ENCODE data around the gene MBD5. TPM values are rescaled to one million over a fixed set of nuclear protein-coding genes. Genes with fewer than 3 reads are reported as not detected.

Gene MBD5
- total RNA-seq, 1 experiment from 2014 or later: 33.7 TPM

GRCh38 chr2:148410899-148411298 is 390.0 kb downstream of the MBD5 start:
- TF ChIP-seq, protein P1, sequence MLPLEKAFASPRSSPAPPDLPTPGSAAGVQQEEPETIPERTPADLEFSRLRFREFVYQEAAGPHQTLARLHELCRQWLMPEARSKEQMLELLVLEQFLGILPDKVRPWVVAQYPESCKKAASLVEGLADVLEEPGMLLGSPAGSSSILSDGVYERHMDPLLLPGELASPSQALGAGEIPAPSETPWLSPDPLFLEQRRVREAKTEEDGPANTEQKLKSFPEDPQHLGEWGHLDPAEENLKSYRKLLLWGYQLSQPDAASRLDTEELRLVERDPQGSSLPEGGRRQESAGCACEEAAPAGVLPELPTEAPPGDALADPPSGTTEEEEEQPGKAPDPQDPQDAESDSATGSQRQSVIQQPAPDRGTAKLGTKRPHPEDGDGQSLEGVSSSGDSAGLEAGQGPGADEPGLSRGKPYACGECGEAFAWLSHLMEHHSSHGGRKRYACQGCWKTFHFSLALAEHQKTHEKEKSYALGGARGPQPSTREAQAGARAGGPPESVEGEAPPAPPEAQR (CRISPR knock-in tag; IDR thresholded peaks at IDR 0.05): no peak
- TF ChIP-seq FOXJ3 (CRISPR knock-in tag; IDR thresholded peaks at IDR 0.05; ENCODE audit: borderline replicate concordance): no peak
- TF ChIP-seq ELF4 (CRISPR knock-in tag; IDR thresholded peaks at IDR 0.05; ENCODE audit: low read depth): no peak
- no peak for TF ChIP-seq ZNF425 (CRISPR knock-in tag; conservative IDR thresholded peaks at IDR 0.05)
- no peak for TF ChIP-seq USF1 (CRISPR knock-in tag; IDR thresholded peaks at IDR 0.05)
- peak; percentile 93 for TF ChIP-seq GABPB1 (CRISPR knock-in tag; IDR thresholded peaks at IDR 0.05)
- TF ChIP-seq ZMAT4 (CRISPR knock-in tag; IDR thresholded peaks at IDR 0.05): no peak
- ChIA-PET POLR2A (no interaction called here), CTCF (no interaction called here)
- ATAC-seq (no peak), DNase-seq (ENCODE audit: low spot score) (no peak)
- H3K4me1 Mint-ChIP-seq: no peaks in the 10 kb centered on the region
- peaks cover 34% of the 10 kb centered on the region for H3K9me3 Mint-ChIP-seq
- peaks cover 16% of the 10 kb centered on the region for H3K36me3 Mint-ChIP-seq
- no peaks in the 10 kb centered on the region; the same call in 1 of the 2 replicates for H3K27me3 Mint-ChIP-seq (ENCODE audit: low read depth)
- H3K4me3 Mint-ChIP-seq: no peak overlapping the region
- no peak overlapping the region for H3K27ac Mint-ChIP-seq

- Mint-ChIP-seq H3K4me1 (no peaks in the 10 kb centered on the region), H3K27me3 (ENCODE audit: low read depth) (no peaks in the 10 kb centered on the region; the same call in 1 of the 2 replicates), H3K27ac (no peak overlapping the region), H3K9me3 (peaks cover 46% of the 10 kb centered on the region), H3K4me3 (no peak overlapping the region), H3K36me3 (peaks cover 16% of the 10 kb centered on the region)
- POLR2A ChIA-PET: no interaction called here
- DNase-seq (ENCODE audit: low spot score): no peak
- TF ChIP-seq CREM (CRISPR knock-in tag; IDR thresholded peaks at IDR 0.05) (no peak), KAT7 (CRISPR knock-in tag; IDR thresholded peaks at IDR 0.05; ENCODE audit: borderline replicate concordance) (no peak), AR (CRISPR knock-in tag; IDR thresholded peaks at IDR 0.05) (no peak), SMAD3 (CRISPR knock-in tag; IDR thresholded peaks at IDR 0.05; ENCODE audit: borderline replicate concordance) (no peak), ZNF232 (CRISPR knock-in tag; IDR thresholded peaks at IDR 0.05) (no peak), NR1H2 (CRISPR knock-in tag; IDR thresholded peaks at IDR 0.05) (no peak), PRDM15 (CRISPR knock-in tag; IDR thresholded peaks at IDR 0.05) (no peak), TEAD4 (CRISPR knock-in tag; IDR thresholded peaks at IDR 0.05) (no peak), PRRX2 (CRISPR knock-in tag; IDR thresholded peaks at IDR 0.05) (no peak), GRHL2 (CRISPR knock-in tag; IDR thresholded peaks at IDR 0.05; ENCODE audit: insufficient replicate concordance, severe bottlenecking) (no peak), HMGA2 (CRISPR knock-in tag; IDR thresholded peaks at IDR 0.05) (no peak)
- TF ChIP-seq, protein P1 (CRISPR knock-in tag; IDR thresholded peaks at IDR 0.05): no peak
- TF ChIP-seq, protein P2, sequence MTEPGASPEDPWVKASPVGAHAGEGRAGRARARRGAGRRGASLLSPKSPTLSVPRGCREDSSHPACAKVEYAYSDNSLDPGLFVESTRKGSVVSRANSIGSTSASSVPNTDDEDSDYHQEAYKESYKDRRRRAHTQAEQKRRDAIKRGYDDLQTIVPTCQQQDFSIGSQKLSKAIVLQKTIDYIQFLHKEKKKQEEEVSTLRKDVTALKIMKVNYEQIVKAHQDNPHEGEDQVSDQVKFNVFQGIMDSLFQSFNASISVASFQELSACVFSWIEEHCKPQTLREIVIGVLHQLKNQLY (CRISPR knock-in tag; IDR thresholded peaks at IDR 0.05): no peak
- CTCF ChIA-PET: no interaction called here
- ATAC-seq: no peak
Observed at GRCh38 chr2:148416248-148416647, 395.4 kb downstream of the MBD5 start.
